ENCODE results near the gene AMER2.

DNA sequence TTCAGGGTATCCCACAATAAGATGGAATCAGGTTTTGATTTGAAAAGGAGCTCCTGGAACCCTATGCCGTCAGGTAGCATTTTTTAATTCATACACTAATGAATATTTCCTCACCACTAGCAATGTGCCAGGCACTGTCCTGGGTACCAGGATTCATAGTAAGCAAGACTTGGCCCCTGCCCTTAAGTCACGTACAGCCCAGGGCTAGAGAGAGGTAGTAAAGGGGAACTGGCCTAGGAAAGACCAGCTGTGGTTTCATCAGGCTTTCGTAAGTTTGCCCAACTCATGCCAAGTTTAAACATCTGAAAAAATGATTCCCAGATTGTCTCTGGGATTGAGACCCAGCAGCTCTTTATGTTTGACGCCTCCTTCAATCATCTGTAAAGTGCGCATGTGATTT is 45.9 kb upstream of the AMER2 start:
- TF ChIP-seq, protein P1, sequence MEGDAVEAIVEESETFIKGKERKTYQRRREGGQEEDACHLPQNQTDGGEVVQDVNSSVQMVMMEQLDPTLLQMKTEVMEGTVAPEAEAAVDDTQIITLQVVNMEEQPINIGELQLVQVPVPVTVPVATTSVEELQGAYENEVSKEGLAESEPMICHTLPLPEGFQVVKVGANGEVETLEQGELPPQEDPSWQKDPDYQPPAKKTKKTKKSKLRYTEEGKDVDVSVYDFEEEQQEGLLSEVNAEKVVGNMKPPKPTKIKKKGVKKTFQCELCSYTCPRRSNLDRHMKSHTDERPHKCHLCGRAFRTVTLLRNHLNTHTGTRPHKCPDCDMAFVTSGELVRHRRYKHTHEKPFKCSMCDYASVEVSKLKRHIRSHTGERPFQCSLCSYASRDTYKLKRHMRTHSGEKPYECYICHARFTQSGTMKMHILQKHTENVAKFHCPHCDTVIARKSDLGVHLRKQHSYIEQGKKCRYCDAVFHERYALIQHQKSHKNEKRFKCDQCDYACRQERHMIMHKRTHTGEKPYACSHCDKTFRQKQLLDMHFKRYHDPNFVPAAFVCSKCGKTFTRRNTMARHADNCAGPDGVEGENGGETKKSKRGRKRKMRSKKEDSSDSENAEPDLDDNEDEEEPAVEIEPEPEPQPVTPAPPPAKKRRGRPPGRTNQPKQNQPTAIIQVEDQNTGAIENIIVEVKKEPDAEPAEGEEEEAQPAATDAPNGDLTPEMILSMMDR (IDR thresholded peaks at IDR 0.05), result no peak
- no peak for TF ChIP-seq EZH2 (IDR thresholded peaks at IDR 0.05; ENCODE audit: borderline replicate concordance, insufficient read depth, low read depth, low read length, poor library complexity, severe bottlenecking)

Measured in B cell (primary cell).